Right renal pelvis (tissue), 4 donors: ENCODE measurements around the gene DNMT3A. TPM values are rescaled to one million over a fixed set of nuclear protein-coding genes. Genes with fewer than 3 reads are reported as not detected.

Source experiments
- polyA plus RNA-seq, 4 donors: library from polyadenylated mRNA; unstranded; fragments of 120-200 nt; gene quantifications; one replicate each; pipeline ENCODE4 v1.2.1, GENCODE V29; 2013; ENCODE audit not compliant: insufficient read length in 4 of 4

Gene DNMT3A
- polyA plus RNA-seq, 4 donors, result 75.3 to 81.4 (median 77.6) TPM

Other genes starting within 250 kb of the DNMT3A start
- gene POMC, start 173.3 kb downstream of the DNMT3A start, polyA plus RNA-seq, result 10 to 100 TPM in 1 of 4 donors, 1 to 10 TPM in 3; 4.9 to 11.9 (median 7.7) TPM